HEK293 (cell line): ENCODE data around the gene MRGPRD.

Source experiments
- CTCF ChIA-PET: fragments of 350-600 bp; formaldehyde crosslinking; extraction: SDS; loops from one replicate; lab custom pipeline; 2021; ENCODE audit warnings: antibody characterized with exemption; lab: Yijun Ruan, JAX
- POLR2A ChIA-PET: fragments of 300-600 bp; formaldehyde crosslinking; extraction: SDS; loops from one replicate; lab custom pipeline; 2020; ENCODE audit warnings: antibody characterized with exemption, inconsistent platforms; lab: Yijun Ruan, JAX
- H3K27ac ChIP-seq: fragments of 200-500 bp; sonication (Bioruptor generic); 2 replicates; pipeline ENCODE4 v1.5.1; 2014; ENCODE audit warnings: low read depth, low read length, control low read depth, inconsistent platforms; ENCODE audit errors: extremely low read depth
- H3K36me3 ChIP-seq, 2 experiments: fragments of 200-500 bp in 1 of 2; sonication (Bioruptor generic) in 1 of 2; 1 replicate in 1 of 2; 2 replicates in 1 of 2; pipeline ENCODE4 v1.5.1; 2014 to 2017; ENCODE audit warnings: inconsistent platforms in 2 of 2, low read length in 2 of 2; ENCODE audit not compliant: control insufficient read depth in 2 of 2, insufficient read depth in 1 of 2
- H3K4me1 ChIP-seq: fragments of 200-500 bp; sonication (Bioruptor generic); 2 replicates; pipeline ENCODE4 v1.5.1; 2014; ENCODE audit warnings: mild to moderate bottlenecking, low read length, inconsistent platforms; ENCODE audit not compliant: control insufficient read depth, insufficient read depth
- H3K4me3 ChIP-seq: 2 replicates; pipeline ENCODE4 v1.5.1; 2011; ENCODE audit warnings: low read depth, mild to moderate bottlenecking, control low read depth, low read length, moderate library complexity
- H3K9me3 ChIP-seq: fragments of 200-500 bp; sonication (Bioruptor generic); 2 replicates; pipeline ENCODE4 v1.5.1; 2014; ENCODE audit warnings: low read depth, low read length, inconsistent platforms; ENCODE audit not compliant: control insufficient read depth, insufficient read depth
- EGR2 ChIP-seq: fragments of 450-650 bp; formaldehyde crosslinking; IDR thresholded peaks from 2 replicates; pipeline ENCODE4 v1.5.1; 2016; ENCODE audit warnings: low read depth, missing biosample characterization, missing genetic modification characterization
- GLI2 ChIP-seq: fragments of 450-650 bp; formaldehyde crosslinking; IDR thresholded peaks from 2 replicates; pipeline ENCODE4; 2017; ENCODE audit warnings: missing biosample characterization, missing genetic modification characterization, low read depth, borderline replicate concordance
- IKZF3 ChIP-seq: fragments of 450-650 bp; IDR thresholded peaks from 2 replicates; pipeline ENCODE4 v1.5.0; 2018; ENCODE audit warnings: missing biosample characterization, mild to moderate bottlenecking, missing genetic modification characterization, moderate library complexity
- OSR2 ChIP-seq: fragments of 450-650 bp; formaldehyde crosslinking; IDR thresholded peaks from 2 replicates; pipeline ENCODE4 v1.5.1; 2016; ENCODE audit warnings: missing biosample characterization, missing genetic modification characterization
- PRDM1 ChIP-seq: fragments of 450-650 bp; formaldehyde crosslinking; IDR thresholded peaks from 2 replicates; pipeline ENCODE4; 2016; ENCODE audit warnings: missing biosample characterization, missing genetic modification characterization
- PRDM2 ChIP-seq: fragments of 450-650 bp; formaldehyde crosslinking; IDR thresholded peaks from 2 replicates; pipeline ENCODE4 v1.5.1; 2016; ENCODE audit warnings: missing biosample characterization, missing genetic modification characterization, borderline replicate concordance
- REPIN1 ChIP-seq: fragments of 450-650 bp; formaldehyde crosslinking; IDR thresholded peaks from 2 replicates; pipeline ENCODE4 v1.5.1; 2017; ENCODE audit warnings: missing biosample characterization, missing genetic modification characterization, low read depth
- REST ChIP-seq: fragments of 450-650 bp; formaldehyde crosslinking; IDR thresholded peaks from 2 replicates; pipeline ENCODE4 v1.5.1; 2016; ENCODE audit warnings: missing biosample characterization, missing genetic modification characterization
- SP3 ChIP-seq: fragments of 450-650 bp; formaldehyde crosslinking; IDR thresholded peaks from 2 replicates; pipeline ENCODE4 v1.5.1; 2016; ENCODE audit warnings: missing biosample characterization, missing genetic modification characterization
- SP7 ChIP-seq: fragments of 450-650 bp; formaldehyde crosslinking; IDR thresholded peaks from 2 replicates; pipeline ENCODE4 v1.5.1; 2016; ENCODE audit warnings: missing biosample characterization, missing genetic modification characterization
- ZBTB17 ChIP-seq: fragments of 450-650 bp; formaldehyde crosslinking; IDR thresholded peaks from 2 replicates; pipeline ENCODE4 v1.5.1; 2016; ENCODE audit warnings: missing biosample characterization, missing genetic modification characterization
- ZBTB26 ChIP-seq: fragments of 450-650 bp; formaldehyde crosslinking; optimal IDR thresholded peaks from 2 replicates; pipeline ENCODE3; 2016; ENCODE audit warnings: missing biosample characterization, mild to moderate bottlenecking, missing genetic modification characterization
- ZFP37 ChIP-seq: fragments of 450-650 bp; formaldehyde crosslinking; IDR thresholded peaks from 2 replicates; pipeline ENCODE4 v1.5.1; 2016; ENCODE audit warnings: missing biosample characterization, missing genetic modification characterization
- ZIC2 ChIP-seq: fragments of 450-650 bp; formaldehyde crosslinking; IDR thresholded peaks from 2 replicates; pipeline ENCODE4 v1.5.1; 2016; ENCODE audit warnings: missing biosample characterization, missing genetic modification characterization
- ZNF175 ChIP-seq: fragments of 450-650 bp; formaldehyde crosslinking; IDR thresholded peaks from 2 replicates; pipeline ENCODE4 v1.5.1; 2016; ENCODE audit warnings: missing biosample characterization, missing genetic modification characterization
- ZNF184 ChIP-seq: fragments of 450-650 bp; IDR thresholded peaks from 2 replicates; pipeline ENCODE4 v1.5.1; 2018; ENCODE audit warnings: missing biosample characterization, mild to moderate bottlenecking, missing genetic modification characterization
- ZNF248 ChIP-seq: fragments of 450-650 bp; formaldehyde crosslinking; IDR thresholded peaks from 2 replicates; pipeline ENCODE4 v1.5.1; 2017; ENCODE audit warnings: missing biosample characterization, missing genetic modification characterization
- ZNF324 ChIP-seq: fragments of 450-650 bp; formaldehyde crosslinking; IDR thresholded peaks from 2 replicates; pipeline ENCODE4 v1.5.1; 2016; ENCODE audit warnings: missing biosample characterization, missing genetic modification characterization
- ZNF335 ChIP-seq: fragments of 450-650 bp; formaldehyde crosslinking; conservative IDR thresholded peaks from 2 replicates; pipeline ENCODE4 v1.5.1; 2016; ENCODE audit warnings: missing biosample characterization, missing genetic modification characterization
- ZNF366 ChIP-seq: fragments of 450-650 bp; formaldehyde crosslinking; conservative IDR thresholded peaks from 2 replicates; pipeline ENCODE4 v1.5.1; 2016; ENCODE audit warnings: missing biosample characterization, missing genetic modification characterization
- ZNF394 ChIP-seq: fragments of 450-650 bp; formaldehyde crosslinking; IDR thresholded peaks from 2 replicates; pipeline ENCODE4 v1.5.1; 2016; ENCODE audit warnings: missing biosample characterization, missing genetic modification characterization, mild to moderate bottlenecking, moderate library complexity, borderline replicate concordance
- ZNF426 ChIP-seq: fragments of 450-650 bp; formaldehyde crosslinking; IDR thresholded peaks from 2 replicates; pipeline ENCODE4 v1.5.1; 2017; ENCODE audit warnings: missing biosample characterization, missing genetic modification characterization, mild to moderate bottlenecking, inconsistent platforms, moderate library complexity
- ZNF473 ChIP-seq: fragments of 450-650 bp; formaldehyde crosslinking; IDR thresholded peaks from 2 replicates; pipeline ENCODE4 v1.5.1; 2017; ENCODE audit warnings: missing biosample characterization, missing genetic modification characterization
- ZNF548 ChIP-seq: fragments of 450-650 bp; formaldehyde crosslinking; IDR thresholded peaks from 2 replicates; pipeline ENCODE4 v1.5.1; 2016; ENCODE audit warnings: missing biosample characterization, missing genetic modification characterization
- ZNF623 ChIP-seq: fragments of 450-650 bp; formaldehyde crosslinking; IDR thresholded peaks from 2 replicates; pipeline ENCODE4 v1.5.1; 2016; ENCODE audit warnings: missing biosample characterization, missing genetic modification characterization
- ZNF626 ChIP-seq: fragments of 450-650 bp; sonication (Bioruptor Pico); formaldehyde crosslinking; IDR thresholded peaks from 2 replicates; pipeline ENCODE4 v1.5.1; 2018; ENCODE audit warnings: missing biosample characterization, missing genetic modification characterization, inconsistent platforms
- ZNF660 ChIP-seq: fragments of 450-650 bp; IDR thresholded peaks from 2 replicates; pipeline ENCODE4 v1.5.1; 2018; ENCODE audit warnings: missing biosample characterization, mild to moderate bottlenecking, missing genetic modification characterization

The MRGPRD gene

GRCh38 chr11:68950762-68951161 is 30.0 kb downstream of the MRGPRD start:
- TF ChIP-seq SP7 (tag by site-specific recombination): no peak
- no peak for TF ChIP-seq GLI2
- no peak for TF ChIP-seq ZNF184
- no peak for TF ChIP-seq ZNF548 (tag by site-specific recombination)
- no peak for TF ChIP-seq REST (tag by site-specific recombination)
- TF ChIP-seq ZNF175: no peak
- no peak for TF ChIP-seq PRDM1 (tag by site-specific recombination)
- TF ChIP-seq ZNF623 (tag by site-specific recombination): no peak
- TF ChIP-seq OSR2 (tag by site-specific recombination): no peak
- TF ChIP-seq ZNF324 (tag by site-specific recombination): no peak
- TF ChIP-seq ZNF426 (tag by site-specific recombination): no peak
- H3K36me3 ChIP-seq: no peaks in the 10 kb centered on the region
- H3K9me3 ChIP-seq: no peaks in the 10 kb centered on the region
- H3K4me3 ChIP-seq: no peak overlapping the region
- ChIA-PET POLR2A (no interaction called here), CTCF (interaction anchor here (0.9 kb wide), 1 partner anchor 367 kb away, joined by 4 read pairs; no protein-coding TSS in a partner anchor)
- H3K27ac ChIP-seq: no peak overlapping the region
- H3K4me1 ChIP-seq: no peaks in the 10 kb centered on the region

GRCh38 chr11:68950270-68950669 is 30.5 kb downstream of the MRGPRD start:
- ChIA-PET CTCF (interaction anchor here (0.6 to 0.9 kb wide), 3 partner anchors 188 to 367 kb away, joined by 3 to 4 read pairs (median 4); no protein-coding TSS in a partner anchor), POLR2A (interaction anchor here (0.6 to 0.7 kb wide), 2 partner anchors 98 to 726 kb away, joined by 3 to 4 read pairs; partner anchors contain the start of gene TPCN2)
- Histone ChIP-seq H3K9me3 (no peaks in the 10 kb centered on the region), H3K27ac (no peak overlapping the region), H3K4me1 (no peaks in the 10 kb centered on the region), H3K4me3 (no peak overlapping the region), H3K36me3 (no peaks in the 10 kb centered on the region)
- TF ChIP-seq ZNF394 (no peak), EGR2 (tag by site-specific recombination) (no peak), PRDM2 (tag by site-specific recombination) (no peak), IKZF3 (tag by site-specific recombination) (no peak), ZNF248 (tag by site-specific recombination) (no peak), ZIC2 (tag by site-specific recombination) (no peak), ZNF626 (no peak), ZNF473 (tag by site-specific recombination) (no peak), ZBTB26 (tag by site-specific recombination) (no peak), ZNF660 (no peak), ZBTB17 (no peak), ZNF366 (no peak), REPIN1 (no peak), ZNF335 (tag by site-specific recombination) (no peak), ZFP37 (no peak), SP3 (no peak), ZNF426 (tag by site-specific recombination) (no peak)
